ENCODE results near the gene ARL9. TPM values are rescaled to one million over a fixed set of nuclear protein-coding genes. Genes with fewer than 3 reads are reported as not detected.

Gene ARL9
- polyA plus RNA-seq, 1 donor from 2014 or later, result 0.11 TPM

DNA sequence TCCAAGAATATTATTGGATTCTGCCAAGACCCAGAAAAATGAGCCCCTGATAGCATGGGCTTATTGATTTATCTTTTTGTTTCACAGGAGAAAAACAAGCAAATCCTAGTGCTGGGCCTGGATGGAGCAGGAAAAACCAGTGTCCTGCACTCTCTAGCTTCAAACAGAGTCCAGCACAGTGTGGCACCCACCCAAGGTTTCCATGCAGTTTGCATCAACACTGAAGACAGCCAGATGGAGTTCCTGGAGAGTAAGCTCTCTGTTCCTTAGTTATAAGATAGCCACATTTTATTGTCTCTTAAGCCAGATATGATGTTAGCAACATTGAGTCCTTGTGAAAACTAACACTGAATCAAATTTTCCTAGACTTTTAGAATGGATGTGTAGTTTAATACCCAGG, 5.5 kb downstream of the ARL9 start:
- H3F3A ChIP-seq (ENCODE audit: insufficient read depth, low read length, poor library complexity, severe bottlenecking), result no peaks in the 10 kb centered on the region
- H3K27me3 ChIP-seq (ENCODE audit: insufficient read depth, low read depth, low read length), result peaks cover 6% of the 10 kb centered on the region
- no peaks in the 10 kb centered on the region for H4K20me1 ChIP-seq (ENCODE audit: insufficient read depth)
- no peak overlapping the region for H2AFZ ChIP-seq (ENCODE audit: low read depth, low read length)
- H3K9me2 ChIP-seq (ENCODE audit: insufficient read depth, low read length), result no peaks in the 10 kb centered on the region
- no peak overlapping the region for H3K4me2 ChIP-seq (ENCODE audit: low read length)
- H3K4me3 ChIP-seq (ENCODE audit: low read length), result no peak overlapping the region
- TF ChIP-seq MXI1 (conservative IDR thresholded peaks at IDR 0.05; ENCODE audit: poor library complexity, severe bottlenecking) (no peak), EP300 (conservative IDR thresholded peaks at IDR 0.05; ENCODE audit: poor library complexity, severe bottlenecking) (no peak), SMC3 (conservative IDR thresholded peaks at IDR 0.05; ENCODE audit: poor library complexity) (no peak), POLR2AphosphoS5 (IDR thresholded peaks at IDR 0.05) (no peak), TAF1 (IDR thresholded peaks at IDR 0.05; ENCODE audit: low read depth) (no peak), RAD21 (conservative IDR thresholded peaks at IDR 0.05) (no peak), EZH2 (IDR thresholded peaks at IDR 0.05; ENCODE audit: borderline replicate concordance, insufficient read depth, low read length, poor library complexity, severe bottlenecking) (no peak)
- TF ChIP-seq, protein P1, sequence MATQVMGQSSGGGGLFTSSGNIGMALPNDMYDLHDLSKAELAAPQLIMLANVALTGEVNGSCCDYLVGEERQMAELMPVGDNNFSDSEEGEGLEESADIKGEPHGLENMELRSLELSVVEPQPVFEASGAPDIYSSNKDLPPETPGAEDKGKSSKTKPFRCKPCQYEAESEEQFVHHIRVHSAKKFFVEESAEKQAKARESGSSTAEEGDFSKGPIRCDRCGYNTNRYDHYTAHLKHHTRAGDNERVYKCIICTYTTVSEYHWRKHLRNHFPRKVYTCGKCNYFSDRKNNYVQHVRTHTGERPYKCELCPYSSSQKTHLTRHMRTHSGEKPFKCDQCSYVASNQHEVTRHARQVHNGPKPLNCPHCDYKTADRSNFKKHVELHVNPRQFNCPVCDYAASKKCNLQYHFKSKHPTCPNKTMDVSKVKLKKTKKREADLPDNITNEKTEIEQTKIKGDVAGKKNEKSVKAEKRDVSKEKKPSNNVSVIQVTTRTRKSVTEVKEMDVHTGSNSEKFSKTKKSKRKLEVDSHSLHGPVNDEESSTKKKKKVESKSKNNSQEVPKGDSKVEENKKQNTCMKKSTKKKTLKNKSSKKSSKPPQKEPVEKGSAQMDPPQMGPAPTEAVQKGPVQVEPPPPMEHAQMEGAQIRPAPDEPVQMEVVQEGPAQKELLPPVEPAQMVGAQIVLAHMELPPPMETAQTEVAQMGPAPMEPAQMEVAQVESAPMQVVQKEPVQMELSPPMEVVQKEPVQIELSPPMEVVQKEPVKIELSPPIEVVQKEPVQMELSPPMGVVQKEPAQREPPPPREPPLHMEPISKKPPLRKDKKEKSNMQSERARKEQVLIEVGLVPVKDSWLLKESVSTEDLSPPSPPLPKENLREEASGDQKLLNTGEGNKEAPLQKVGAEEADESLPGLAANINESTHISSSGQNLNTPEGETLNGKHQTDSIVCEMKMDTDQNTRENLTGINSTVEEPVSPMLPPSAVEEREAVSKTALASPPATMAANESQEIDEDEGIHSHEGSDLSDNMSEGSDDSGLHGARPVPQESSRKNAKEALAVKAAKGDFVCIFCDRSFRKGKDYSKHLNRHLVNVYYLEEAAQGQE (IDR thresholded peaks at IDR 0.05; ENCODE audit: borderline replicate concordance), result no peak
- TF ChIP-seq, protein P2, sequence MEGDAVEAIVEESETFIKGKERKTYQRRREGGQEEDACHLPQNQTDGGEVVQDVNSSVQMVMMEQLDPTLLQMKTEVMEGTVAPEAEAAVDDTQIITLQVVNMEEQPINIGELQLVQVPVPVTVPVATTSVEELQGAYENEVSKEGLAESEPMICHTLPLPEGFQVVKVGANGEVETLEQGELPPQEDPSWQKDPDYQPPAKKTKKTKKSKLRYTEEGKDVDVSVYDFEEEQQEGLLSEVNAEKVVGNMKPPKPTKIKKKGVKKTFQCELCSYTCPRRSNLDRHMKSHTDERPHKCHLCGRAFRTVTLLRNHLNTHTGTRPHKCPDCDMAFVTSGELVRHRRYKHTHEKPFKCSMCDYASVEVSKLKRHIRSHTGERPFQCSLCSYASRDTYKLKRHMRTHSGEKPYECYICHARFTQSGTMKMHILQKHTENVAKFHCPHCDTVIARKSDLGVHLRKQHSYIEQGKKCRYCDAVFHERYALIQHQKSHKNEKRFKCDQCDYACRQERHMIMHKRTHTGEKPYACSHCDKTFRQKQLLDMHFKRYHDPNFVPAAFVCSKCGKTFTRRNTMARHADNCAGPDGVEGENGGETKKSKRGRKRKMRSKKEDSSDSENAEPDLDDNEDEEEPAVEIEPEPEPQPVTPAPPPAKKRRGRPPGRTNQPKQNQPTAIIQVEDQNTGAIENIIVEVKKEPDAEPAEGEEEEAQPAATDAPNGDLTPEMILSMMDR (IDR thresholded peaks at IDR 0.05; ENCODE audit: poor library complexity, severe bottlenecking), result no peak
- no peaks in the 10 kb centered on the region for H3K36me3 ChIP-seq (ENCODE audit: insufficient read depth, low read length)
- no peak overlapping the region for H3K27ac ChIP-seq (ENCODE audit: low read length)
- no peak overlapping the region for H3K9ac ChIP-seq (ENCODE audit: low read length)
- H3K9me3 ChIP-seq (ENCODE audit: low read length), result no peaks in the 10 kb centered on the region
- H3K79me2 ChIP-seq (replicated peaks; ENCODE audit: insufficient read depth, low read length), result no peaks in the 10 kb centered on the region

DNA sequence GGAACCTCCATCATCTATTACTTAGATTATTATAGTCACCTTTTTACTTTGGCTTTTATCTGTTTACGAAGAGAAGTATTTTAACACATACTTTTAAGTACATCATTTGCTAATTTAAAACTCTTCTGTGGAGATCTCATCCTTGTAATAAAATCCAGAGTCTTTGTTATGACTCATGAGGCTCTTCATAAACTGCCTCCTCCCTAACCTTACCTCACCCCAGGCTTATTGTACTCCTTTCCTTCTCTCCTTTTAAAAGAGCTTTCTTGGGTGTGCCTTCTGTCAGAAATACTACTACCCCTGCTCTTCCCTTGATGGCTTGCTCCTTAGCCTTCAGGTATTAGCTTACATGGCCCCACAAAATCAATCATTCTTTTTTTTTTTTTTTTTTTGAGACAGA, 6.6 kb downstream of the ARL9 start:
- no peaks in the 10 kb centered on the region for H3K27me3 ChIP-seq (ENCODE audit: insufficient read depth, low read depth, low read length)
- H3K4me3 ChIP-seq (ENCODE audit: low read length), result no peak overlapping the region
- TF ChIP-seq TAF1 (IDR thresholded peaks at IDR 0.05; ENCODE audit: low read depth), result no peak
- TF ChIP-seq RAD21 (conservative IDR thresholded peaks at IDR 0.05), result no peak
- no peak for TF ChIP-seq MXI1 (conservative IDR thresholded peaks at IDR 0.05; ENCODE audit: poor library complexity, severe bottlenecking)
- no peak for TF ChIP-seq EZH2 (IDR thresholded peaks at IDR 0.05; ENCODE audit: borderline replicate concordance, insufficient read depth, low read length, poor library complexity, severe bottlenecking)
- TF ChIP-seq, protein P2 (IDR thresholded peaks at IDR 0.05; ENCODE audit: poor library complexity, severe bottlenecking), result no peak
- TF ChIP-seq POLR2AphosphoS5 (IDR thresholded peaks at IDR 0.05), result no peak
- TF ChIP-seq, protein P1 (IDR thresholded peaks at IDR 0.05; ENCODE audit: borderline replicate concordance), result no peak
- no peak for TF ChIP-seq EP300 (conservative IDR thresholded peaks at IDR 0.05; ENCODE audit: poor library complexity, severe bottlenecking)
- TF ChIP-seq SMC3 (conservative IDR thresholded peaks at IDR 0.05; ENCODE audit: poor library complexity), result no peak
- H3K9ac ChIP-seq (ENCODE audit: low read length), result no peak overlapping the region
- no peaks in the 10 kb centered on the region for H3K9me3 ChIP-seq (ENCODE audit: low read length)
- H3K27ac ChIP-seq (ENCODE audit: low read length), result no peak overlapping the region
- no peaks in the 10 kb centered on the region for H3K36me3 ChIP-seq (ENCODE audit: insufficient read depth, low read length)
- H3K79me2 ChIP-seq (replicated peaks; ENCODE audit: insufficient read depth, low read length), result no peaks in the 10 kb centered on the region
- H3K9me2 ChIP-seq (ENCODE audit: insufficient read depth, low read length), result no peaks in the 10 kb centered on the region
- no peaks in the 10 kb centered on the region for H3F3A ChIP-seq (ENCODE audit: insufficient read depth, low read length, poor library complexity, severe bottlenecking)
- no peak overlapping the region for H3K4me2 ChIP-seq (ENCODE audit: low read length)
- no peaks in the 10 kb centered on the region for H4K20me1 ChIP-seq (ENCODE audit: insufficient read depth)
- H2AFZ ChIP-seq (ENCODE audit: low read depth, low read length), result no peak overlapping the region
